Caco-2 (cell line): ENCODE data around the gene FOCAD. TPM values are rescaled to one million over a fixed set of nuclear protein-coding genes. Genes with fewer than 3 reads are reported as not detected.
A peak's percentile ranks its signal among the peaks of the same experiment; 100 is the strongest.

Source experiments
- BruUV-seq: library from RNA; stranded (reverse); fragments of 400-500 nt; replicated peaks from 2 replicates; lab custom pipeline; 2021; lab: Mats Ljungman, UMichigan
- CTCF ChIA-PET: fragments of 300-600 bp; sonication (Branson Sonifier 250); formaldehyde crosslinking; loops from one replicate; lab custom pipeline; 2022; ENCODE audit warnings: antibody characterized with exemption; lab: Charles Lee
- POLR2A ChIA-PET: fragments of 300-600 bp; sonication (Branson Sonifier 250); formaldehyde crosslinking; loops from one replicate; lab custom pipeline; 2022; ENCODE audit warnings: antibody characterized with exemption; lab: Charles Lee
- DNase-seq, 2 experiments: peaks; one replicate each; pipeline versions ENCODE4 v3.0.0 to v3.0.0-alpha.2; 2020 to 2022
- H3K27me3 ChIP-seq: replicated peaks from 2 replicates; pipeline ENCODE4 v1.6.0; 2011; ENCODE audit warnings: low read length; ENCODE audit not compliant: control insufficient read depth, insufficient read depth
- H3K36me3 ChIP-seq: 2 replicates; pipeline ENCODE4 v1.5.1; 2011; ENCODE audit warnings: low read length; ENCODE audit not compliant: control insufficient read depth, insufficient read depth
- H3K4me1 ChIP-seq: fragments of 250-450 bp; sonication (Bioruptor Pico); 2 replicates; pipeline ENCODE4 v1.5.1; 2020; ENCODE audit warnings: mild to moderate bottlenecking
- H3K4me3 ChIP-seq: 2 replicates; pipeline ENCODE4 v1.5.1; 2011; ENCODE audit warnings: low read depth, mild to moderate bottlenecking, control low read depth, low read length
- H3K9me3 ChIP-seq: fragments of 250-450 bp; sonication (Bioruptor Pico); 2 replicates; pipeline ENCODE4 v1.5.1; 2020; ENCODE audit warnings: mild to moderate bottlenecking, moderate library complexity
- H3K27ac Mint-ChIP-seq: one replicate; pipeline ENCODE4 v1.8.0; 2022; ENCODE audit warnings: mixed read lengths; ENCODE audit not compliant: unreplicated experiment
- H3K27me3 Mint-ChIP-seq: one replicate; pipeline ENCODE4 v1.8.0; 2022; ENCODE audit warnings: mixed read lengths; ENCODE audit not compliant: insufficient read depth, unreplicated experiment
- H3K36me3 Mint-ChIP-seq: one replicate; pipeline ENCODE4 v1.8.0; 2022; ENCODE audit warnings: mild to moderate bottlenecking, mixed read lengths; ENCODE audit not compliant: insufficient read depth, unreplicated experiment
- H3K4me1 Mint-ChIP-seq: one replicate; pipeline ENCODE4 v1.8.0; 2022; ENCODE audit warnings: low read depth, mixed read lengths; ENCODE audit not compliant: unreplicated experiment
- H3K4me3 Mint-ChIP-seq: one replicate; pipeline ENCODE4 v1.8.0; 2022; ENCODE audit warnings: mild to moderate bottlenecking, moderate library complexity, mixed read lengths; ENCODE audit not compliant: unreplicated experiment
- H3K9me3 Mint-ChIP-seq: one replicate; pipeline ENCODE4 v1.8.0; 2022; ENCODE audit warnings: mixed read lengths; ENCODE audit not compliant: unreplicated experiment
- CTCF ChIP-seq, 2 experiments: fragments of 200-600 bp in 1 of 2; IDR thresholded peaks; 1 replicate in 1 of 2; 2 replicates in 1 of 2; pipeline versions ENCODE4 v1.5.1 to v1.8.0; 2011 to 2022; ENCODE audit warnings: antibody characterized with exemption in 1 of 2, control low read depth in 1 of 2, inconsistent platforms in 1 of 2, low read depth in 1 of 2, low read length in 1 of 2, mild to moderate bottlenecking in 1 of 2, moderate library complexity in 1 of 2; ENCODE audit not compliant: insufficient read depth in 1 of 2, severe bottlenecking in 1 of 2, unreplicated experiment in 1 of 2
- intact Hi-C: fragments of 100-400 bp; cut with micrococcal nuclease; formaldehyde crosslinking; loops from one replicate; pipeline ENCODE4 v1.10.0; 2022; ENCODE audit not compliant: unreplicated experiment
- total RNA-seq: library from RNA; stranded (reverse); gene quantifications from 2 replicates; pipeline ENCODE4 v1.2.3, GENCODE V29; 2022

The FOCAD gene
- total RNA-seq, 1 experiment from 2014 or later, result 20.4 TPM

DNA sequence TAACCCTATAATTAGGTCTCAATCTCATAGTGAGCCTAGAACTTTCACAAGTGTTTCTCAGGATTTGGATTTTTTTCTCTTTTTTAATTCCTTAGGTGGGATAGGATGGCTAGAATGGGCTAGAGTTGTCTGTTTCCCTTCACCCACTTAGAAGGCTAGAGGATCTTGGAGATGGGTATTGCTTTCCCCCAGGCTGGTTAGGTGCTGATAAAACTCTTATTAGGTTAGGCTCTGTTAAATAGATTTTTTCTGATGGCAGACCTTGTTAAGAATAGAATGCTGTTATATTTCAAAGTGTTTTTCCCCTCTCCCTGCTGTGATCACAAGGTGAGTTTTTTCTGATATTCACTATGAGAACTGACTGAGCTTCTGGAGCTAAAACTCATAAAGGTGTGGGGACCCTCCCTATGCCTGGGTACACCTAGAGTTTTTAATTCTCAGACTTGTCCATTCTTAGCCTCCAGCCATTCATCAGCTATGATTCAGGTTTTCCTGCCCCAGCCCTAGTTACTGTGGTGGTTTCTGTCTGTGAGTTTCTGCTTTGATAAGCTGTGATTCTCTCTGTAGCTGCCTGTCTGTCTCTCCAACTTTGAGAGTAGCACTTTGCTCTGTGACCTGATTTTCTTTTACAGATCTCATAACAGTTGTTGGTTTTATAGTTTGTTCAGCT lies 215.0 kb downstream of the FOCAD start:
- no peaks in the 10 kb centered on the region for H3K36me3 ChIP-seq
- H3K9me3 ChIP-seq, result no peaks in the 10 kb centered on the region
- Mint-ChIP-seq H3K27me3 (no peaks in the 10 kb centered on the region), H3K4me1 (peaks cover 8% of the 10 kb centered on the region), H3K36me3 (no peaks in the 10 kb centered on the region), H3K9me3 (no peaks in the 10 kb centered on the region), H3K27ac (no peak overlapping the region), H3K4me3 (no peak overlapping the region)
- H3K4me3 ChIP-seq, result no peak overlapping the region
- intact Hi-C loops, result no loop called here
- no peaks in the 10 kb centered on the region for H3K27me3 ChIP-seq
- ChIA-PET POLR2A (no interaction called here), CTCF (no interaction called here)
- no TSS peak for BruUV-seq
- peaks cover 25% of the 10 kb centered on the region for H3K4me1 ChIP-seq
- TF ChIP-seq CTCF (IDR thresholded peaks at IDR 0.05; ENCODE audit: insufficient read depth in 1 of 2, low read depth in 1 of 2, low read length in 1 of 2, severe bottlenecking in 1 of 2, unreplicated experiment in 1 of 2), result no peak
- DNase-seq, result no peak

DNA sequence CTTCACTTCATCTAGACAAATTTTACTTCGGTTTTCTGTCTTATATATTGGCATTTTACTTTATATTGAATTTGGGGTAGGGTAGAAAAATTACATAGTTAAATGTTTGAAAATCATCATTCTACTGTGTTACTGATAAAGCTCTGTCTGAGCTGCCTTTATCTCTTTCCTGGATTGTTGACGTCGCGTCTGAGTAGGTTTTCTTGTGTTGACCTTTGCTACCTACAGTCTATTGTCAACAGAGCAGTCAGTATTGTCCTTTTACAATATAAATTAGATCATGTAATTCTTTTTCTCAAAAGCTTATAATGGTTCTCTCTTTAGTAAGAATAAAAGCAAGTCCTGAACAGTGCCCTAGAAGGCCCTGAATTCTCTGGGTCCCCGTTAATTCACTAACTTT lies 219.2 kb downstream of the FOCAD start:
- no peak overlapping the region for H3K4me3 ChIP-seq
- H3K27me3 ChIP-seq, result no peaks in the 10 kb centered on the region
- H3K36me3 ChIP-seq, result no peaks in the 10 kb centered on the region
- no peaks in the 10 kb centered on the region for H3K9me3 Mint-ChIP-seq
- DNase-seq, result peak in 1 of 2 experiments; percentile 5
- intact Hi-C loops, result no loop called here
- no peak for TF ChIP-seq CTCF (IDR thresholded peaks at IDR 0.05; ENCODE audit: insufficient read depth in 1 of 2, low read depth in 1 of 2, low read length in 1 of 2, severe bottlenecking in 1 of 2, unreplicated experiment in 1 of 2)
- H3K4me3 Mint-ChIP-seq, result no peak overlapping the region
- POLR2A ChIA-PET, result no interaction called here
- CTCF ChIA-PET, result no interaction called here
- no peaks in the 10 kb centered on the region for H3K9me3 ChIP-seq
- H3K4me1 Mint-ChIP-seq, result no peaks in the 10 kb centered on the region
- BruUV-seq, result no TSS peak
- H3K36me3 Mint-ChIP-seq, result no peaks in the 10 kb centered on the region
- peaks cover 20% of the 10 kb centered on the region for H3K4me1 ChIP-seq
- H3K27me3 Mint-ChIP-seq, result no peaks in the 10 kb centered on the region
- no peak overlapping the region for H3K27ac Mint-ChIP-seq

- intact Hi-C loops, result no loop called here
- H3K9me3 Mint-ChIP-seq, result no peaks in the 10 kb centered on the region
- H3K27ac Mint-ChIP-seq, result no peak overlapping the region
- no peaks in the 10 kb centered on the region for H3K27me3 Mint-ChIP-seq
- Histone ChIP-seq H3K4me1 (peaks cover 20% of the 10 kb centered on the region), H3K36me3 (no peaks in the 10 kb centered on the region), H3K4me3 (no peak overlapping the region), H3K9me3 (no peaks in the 10 kb centered on the region), H3K27me3 (no peaks in the 10 kb centered on the region)
- no peaks in the 10 kb centered on the region for H3K4me1 Mint-ChIP-seq
- CTCF ChIA-PET, result no interaction called here
- no peaks in the 10 kb centered on the region for H3K36me3 Mint-ChIP-seq
- DNase-seq, result no peak
- POLR2A ChIA-PET, result no interaction called here
- H3K4me3 Mint-ChIP-seq, result no peak overlapping the region
- BruUV-seq, result no TSS peak
- TF ChIP-seq CTCF (IDR thresholded peaks at IDR 0.05; ENCODE audit: insufficient read depth in 1 of 2, low read depth in 1 of 2, low read length in 1 of 2, severe bottlenecking in 1 of 2, unreplicated experiment in 1 of 2), result no peak
Measured at GRCh38 chr9:20904995-20905394, 220.9 kb downstream of the FOCAD start.
